Stimulated activated effector memory CD8-positive, alpha-beta T cell treated with anti-CD3 and anti-CD28 coated beads, Interleukin-12 subunit alpha, Interleukin-12 subunit beta, amount 100 ng/mL, for 72 hours (primary cell): ENCODE data around the gene LRRC31.

Experiments
- ATAC-seq: fragments of 150-1000 bp; cut with Tn5 transposase; 2 replicates; pipeline ENCODE4 v1.10.0; 2021
- DNase-seq, 2 donors: peaks; one replicate each; pipeline ENCODE4 v3.0.0; 2021 to 2022; ENCODE audit warnings: low spot score in 2 of 2
- H3K27ac Mint-ChIP-seq: one replicate; pipeline ENCODE4 v1.8.0; 2022; ENCODE audit warnings: mild to moderate bottlenecking, mixed read lengths
- H3K36me3 Mint-ChIP-seq: one replicate; pipeline ENCODE4 v1.8.0; 2022; ENCODE audit warnings: mild to moderate bottlenecking, mixed read lengths
- H3K4me1 Mint-ChIP-seq: one replicate; pipeline ENCODE4 v1.8.0; 2022; ENCODE audit warnings: mixed read lengths
- H3K4me3 Mint-ChIP-seq: one replicate; pipeline ENCODE4 v1.8.0; 2022; ENCODE audit warnings: mild to moderate bottlenecking, mixed read lengths
- H3K9me3 Mint-ChIP-seq: one replicate; pipeline ENCODE4 v1.8.0; 2022; ENCODE audit warnings: mixed read lengths

Gene LRRC31

GRCh38 chr3:169811631-169812331, 58.0 kb downstream of the LRRC31 start:
- H3K9me3 Mint-ChIP-seq: peaks cover 8% of the 10 kb centered on the region
- DNase-seq (no peak), ATAC-seq (peak; percentile 6)
- H3K27ac Mint-ChIP-seq: no peak overlapping the region
- H3K4me1 Mint-ChIP-seq: peaks cover 24% of the 10 kb centered on the region
- peak overlapping the region; percentile 77 for H3K4me3 Mint-ChIP-seq
- peaks cover 5% of the 10 kb centered on the region for H3K36me3 Mint-ChIP-seq

DNA sequence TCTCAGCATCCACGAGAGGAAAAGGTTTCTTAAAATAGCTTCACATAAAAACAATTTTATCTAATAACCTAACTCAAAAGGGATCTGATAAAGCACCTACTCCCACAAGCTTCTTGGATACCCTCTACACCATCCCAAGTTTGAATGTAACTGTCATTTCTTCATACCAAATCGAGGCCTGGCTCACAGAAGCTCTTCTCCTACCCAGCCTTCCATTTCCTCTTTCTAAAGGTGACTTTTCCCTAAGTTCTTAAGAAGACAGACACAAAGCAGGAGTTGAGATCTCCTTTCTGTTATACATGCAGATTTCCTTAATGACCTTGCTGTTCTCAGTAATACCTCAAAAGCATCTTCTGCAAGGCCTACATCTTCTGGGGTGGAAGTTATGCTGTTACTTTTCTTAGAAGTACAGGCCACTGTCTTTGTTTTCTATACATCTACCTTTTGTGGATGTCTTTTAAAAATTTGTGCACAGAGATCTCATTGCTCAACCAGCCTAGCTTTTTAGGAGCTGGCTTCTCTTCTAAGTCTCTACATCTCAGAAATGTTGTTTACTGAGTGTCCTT, 60.4 kb downstream of the LRRC31 start:
- H3K36me3 Mint-ChIP-seq: peaks cover 5% of the 10 kb centered on the region
- DNase-seq (no peak), ATAC-seq (no peak)
- H3K27ac Mint-ChIP-seq: no peak overlapping the region
- H3K4me1 Mint-ChIP-seq: peaks cover 20% of the 10 kb centered on the region
- H3K9me3 Mint-ChIP-seq: no peaks in the 10 kb centered on the region
- H3K4me3 Mint-ChIP-seq: no peak overlapping the region

GRCh38 chr3:169804681-169805080, 65.1 kb downstream of the LRRC31 start:
- no peak overlapping the region for H3K27ac Mint-ChIP-seq
- no peaks in the 10 kb centered on the region for H3K4me1 Mint-ChIP-seq
- ATAC-seq: no peak
- no peaks in the 10 kb centered on the region for H3K9me3 Mint-ChIP-seq
- no peaks in the 10 kb centered on the region for H3K36me3 Mint-ChIP-seq
- no peak for DNase-seq
- H3K4me3 Mint-ChIP-seq: no peak overlapping the region

- Mint-ChIP-seq H3K36me3 (peaks cover 39% of the 10 kb centered on the region), H3K4me3 (no peak overlapping the region), H3K27ac (no peak overlapping the region), H3K9me3 (no peaks in the 10 kb centered on the region), H3K4me1 (peaks cover 6% of the 10 kb centered on the region)
- ATAC-seq (no peak), DNase-seq (no peak)
Measured at GRCh38 chr3:169792359-169792758, 77.4 kb downstream of the LRRC31 start.

DNA sequence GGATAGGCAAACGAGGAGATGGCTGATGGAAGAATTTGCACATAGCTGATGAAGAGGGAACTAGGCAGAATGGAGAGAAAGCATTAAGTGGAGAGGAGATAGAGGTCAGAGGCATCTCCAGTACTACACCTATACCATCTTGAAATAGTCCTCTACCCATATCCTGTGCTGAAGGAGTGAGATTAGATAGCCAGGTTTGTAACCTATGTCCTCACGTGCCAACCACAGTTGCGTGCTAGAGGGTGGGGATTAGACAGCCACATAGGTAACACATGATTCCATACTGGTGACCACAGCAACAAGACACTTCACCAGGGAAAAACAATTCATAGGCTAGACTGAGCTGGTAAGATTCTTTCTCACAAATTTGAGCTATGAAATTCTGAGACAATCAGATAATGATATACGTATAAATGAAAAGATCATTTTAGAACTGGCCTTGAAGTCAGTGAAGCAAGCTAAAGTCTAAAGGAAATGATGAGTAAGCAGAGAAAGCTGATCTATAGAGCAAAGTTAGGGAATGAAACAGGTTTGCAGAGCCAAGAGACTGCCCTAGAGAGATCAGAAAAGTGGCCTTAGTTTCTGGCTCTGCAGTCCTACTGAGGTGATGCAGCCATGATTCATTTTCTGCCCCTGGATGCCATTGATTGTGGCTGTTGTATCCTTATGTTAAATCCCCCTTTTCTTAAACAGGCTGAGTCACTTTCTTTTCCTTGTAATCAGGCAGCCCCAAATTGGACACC, 78.9 kb downstream of the LRRC31 start:
- Mint-ChIP-seq H3K27ac (no peak overlapping the region), H3K4me3 (no peak overlapping the region), H3K36me3 (peaks cover 54% of the 10 kb centered on the region), H3K9me3 (no peaks in the 10 kb centered on the region), H3K4me1 (peaks cover 6% of the 10 kb centered on the region)
- DNase-seq (no peak), ATAC-seq (no peak)

DNA sequence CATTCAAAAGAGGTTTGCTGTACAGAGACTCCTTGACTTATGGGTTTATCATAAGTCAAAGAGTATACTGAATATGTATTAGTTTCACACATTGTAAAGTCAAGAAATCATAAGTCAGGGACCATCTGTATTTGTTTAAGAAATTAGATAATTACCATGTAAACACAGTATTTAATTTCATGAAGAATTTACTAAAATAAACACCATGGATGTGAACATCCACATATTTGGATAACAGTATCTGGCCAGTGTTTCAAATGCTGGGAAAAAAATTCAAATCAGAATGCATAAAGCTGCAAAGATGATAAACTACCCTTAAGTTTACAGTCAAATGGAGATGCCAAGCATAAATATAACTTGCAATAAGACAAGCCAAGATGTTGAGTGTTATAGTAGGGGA, 79.5 kb downstream of the LRRC31 start:
- no peaks in the 10 kb centered on the region for H3K9me3 Mint-ChIP-seq
- H3K27ac Mint-ChIP-seq: no peak overlapping the region
- no peak overlapping the region for H3K4me3 Mint-ChIP-seq
- peaks cover 6% of the 10 kb centered on the region for H3K4me1 Mint-ChIP-seq
- ATAC-seq: no peak
- peaks cover 60% of the 10 kb centered on the region for H3K36me3 Mint-ChIP-seq
- DNase-seq: no peak
